Hepatocyte (in vitro differentiated cells): ENCODE results near the gene MBTPS1. TPM values are rescaled to one million over a fixed set of nuclear protein-coding genes. Genes with fewer than 3 reads are reported as not detected.

Experiments
- DNase-seq: peaks from one replicate; pipeline ENCODE4 v3.0.0-alpha.2; 2016; ENCODE audit warnings: low spot score
- H2AFZ ChIP-seq: fragments of 200-600 bp; sonication (generic); 2 replicates; pipeline ENCODE4 v1.6.0; 2016; ENCODE audit warnings: antibody characterized with exemption, mild to moderate bottlenecking
- H3K27ac ChIP-seq: fragments of 200-600 bp; sonication (generic); 2 replicates; pipeline ENCODE4 v1.5.1; 2016; ENCODE audit warnings: mild to moderate bottlenecking
- H3K27me3 ChIP-seq: fragments of 200-600 bp; sonication (generic); 2 replicates; pipeline ENCODE4 v1.6.1; 2016
- H3K36me3 ChIP-seq: fragments of 200-600 bp; sonication (generic); replicated peaks from 2 replicates; pipeline ENCODE4 v1.5.1; 2016; ENCODE audit warnings: low read depth; ENCODE audit not compliant: insufficient read depth
- H3K4me1 ChIP-seq: fragments of 200-600 bp; sonication (generic); 2 replicates; pipeline ENCODE4 v1.5.1; 2016; ENCODE audit warnings: mild to moderate bottlenecking, moderate library complexity; ENCODE audit not compliant: insufficient read depth
- H3K4me2 ChIP-seq: fragments of 200-600 bp; sonication (generic); 2 replicates; pipeline ENCODE4 v1.6.0; 2016
- H3K4me3 ChIP-seq: fragments of 200-600 bp; sonication (generic); 2 replicates; pipeline ENCODE4 v1.5.1; 2016; ENCODE audit warnings: mild to moderate bottlenecking
- H3K79me2 ChIP-seq: fragments of 200-600 bp; sonication (generic); 2 replicates; pipeline ENCODE4 v1.6.0; 2017; ENCODE audit warnings: mild to moderate bottlenecking
- H3K9me2 ChIP-seq: fragments of 200-600 bp; sonication (generic); replicated peaks from 2 replicates; pipeline ENCODE4 v1.6.0; 2017; ENCODE audit warnings: mild to moderate bottlenecking; ENCODE audit not compliant: insufficient read depth
- H3K9me3 ChIP-seq: fragments of 200-600 bp; sonication (generic); 2 replicates; pipeline ENCODE4 v1.5.1; 2016; ENCODE audit warnings: low read depth, mild to moderate bottlenecking
- H4K20me1 ChIP-seq: fragments of 200-600 bp; sonication (generic); 2 replicates; pipeline ENCODE4 v1.6.0; 2016; ENCODE audit warnings: mild to moderate bottlenecking; ENCODE audit not compliant: insufficient read depth, poor library complexity, severe bottlenecking
- CTCF ChIP-seq: fragments of 200-600 bp; sonication (generic); IDR thresholded peaks from 2 replicates; pipeline ENCODE4 v1.5.1; 2016; ENCODE audit warnings: antibody characterized with exemption, mild to moderate bottlenecking; ENCODE audit not compliant: poor library complexity
- EZH2 ChIP-seq: fragments of 200-600 bp; sonication (generic); IDR thresholded peaks from 2 replicates; pipeline ENCODE4 v1.6.1; 2016; ENCODE audit warnings: antibody characterized with exemption, mild to moderate bottlenecking, borderline replicate concordance
- EZH2phosphoT487 ChIP-seq: fragments of 200-600 bp; sonication (generic); IDR thresholded peaks from one replicate; pipeline ENCODE4 v1.6.1; 2018; ENCODE audit warnings: antibody characterized with exemption, mild to moderate bottlenecking, low read depth, moderate library complexity; ENCODE audit not compliant: unreplicated experiment, severe bottlenecking
- WGBS: methylation state at CpG from one replicate; pipeline ENCODE4 v1.1.6; 2016; ENCODE audit warnings: low lambda C conversion rate; ENCODE audit errors: missing lambda C conversion rate; 5-methylcytosine and 5-hydroxymethylcytosine counted together
- polyA plus RNA-seq: library from polyadenylated mRNA; unstranded; fragments of >200 nt; fragmentation: Nextera tagmentation; extraction: Ambion mirVana; gene quantifications from 2 replicates; pipeline ENCODE4 v1.2.1, GENCODE V29; 2016
- total RNA-seq: library from RNA; depleted of rRNA; stranded (reverse); fragments of >200 nt; gene quantifications from 2 replicates; pipeline ENCODE4 v1.2.3, GENCODE V29; 2014

MBTPS1 gene
- total and polyA plus RNA-seq, 2 experiments from 2014 or later: 65.9 to 76.8 TPM

DNA sequence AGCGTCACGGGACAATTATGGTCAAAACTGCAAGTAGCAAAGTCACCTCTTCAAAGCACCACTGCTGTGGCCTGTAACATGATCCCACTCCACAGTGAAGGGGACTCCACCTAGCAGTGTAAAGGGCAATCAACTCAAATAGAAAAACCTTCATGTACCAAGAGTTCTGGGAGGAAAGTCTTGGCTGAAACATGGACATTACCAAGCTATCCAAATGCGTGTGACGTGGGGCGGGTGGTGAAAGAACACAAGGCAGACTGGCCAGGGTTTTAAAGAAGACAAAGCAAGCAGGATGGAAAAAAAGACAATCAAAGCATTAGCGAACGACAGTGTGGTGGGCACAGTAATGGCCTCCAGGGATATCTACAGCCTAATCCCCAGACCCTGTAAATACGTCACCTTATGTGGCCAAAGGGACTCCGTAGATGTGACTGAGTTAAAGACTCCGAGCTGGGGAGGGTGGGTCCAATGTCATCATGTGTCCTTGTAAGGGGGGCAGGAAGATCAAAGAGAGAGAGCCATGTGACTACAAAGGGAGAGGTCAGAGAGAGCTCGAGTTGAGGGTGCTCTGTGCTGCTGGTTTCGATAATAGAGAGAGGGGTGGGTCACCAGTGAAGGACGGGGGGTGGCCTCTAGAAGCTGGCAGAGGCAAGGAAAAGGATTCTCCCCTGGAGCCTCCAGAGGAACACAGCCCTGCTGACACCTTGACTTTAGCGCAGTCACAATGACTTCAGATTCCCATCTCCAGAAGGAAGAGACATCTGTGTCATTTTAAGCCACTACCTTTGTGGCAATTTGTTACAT is 22.3 kb upstream of the MBTPS1 start:
- H3K27me3 ChIP-seq: no peaks in the 10 kb centered on the region
- peak; percentile 67 for DNase-seq
- no peak overlapping the region for H2AFZ ChIP-seq
- H3K9me2 ChIP-seq: no peaks in the 10 kb centered on the region
- no peak overlapping the region for H3K4me3 ChIP-seq
- H3K4me1 ChIP-seq: peaks cover 18% of the 10 kb centered on the region
- H3K27ac ChIP-seq: peak overlapping the region; percentile 90
- H3K4me2 ChIP-seq: peak overlapping the region; percentile 32
- peaks cover 3% of the 10 kb centered on the region for H4K20me1 ChIP-seq
- no peaks in the 10 kb centered on the region for H3K36me3 ChIP-seq
- peaks cover 94% of the 10 kb centered on the region for H3K79me2 ChIP-seq
- no peak for TF ChIP-seq EZH2
- no peak for TF ChIP-seq EZH2phosphoT487
- TF ChIP-seq CTCF: no peak
- 38% methylated on average over 14 of the region's 14 CpGs for WGBS
- H3K9me3 ChIP-seq: no peaks in the 10 kb centered on the region

- H3K79me2 ChIP-seq: peaks cover 93% of the 10 kb centered on the region
- no peaks in the 10 kb centered on the region for H3K27me3 ChIP-seq
- H3K36me3 ChIP-seq: no peaks in the 10 kb centered on the region
- H3K9me2 ChIP-seq: no peaks in the 10 kb centered on the region
- H3K4me2 ChIP-seq: peak overlapping the region; percentile 32
- H4K20me1 ChIP-seq: peaks cover 3% of the 10 kb centered on the region
- H3K9me3 ChIP-seq: no peaks in the 10 kb centered on the region
- H2AFZ ChIP-seq: no peak overlapping the region
- DNase-seq: no peak
- peaks cover 13% of the 10 kb centered on the region for H3K4me1 ChIP-seq
- no peak overlapping the region for H3K4me3 ChIP-seq
- TF ChIP-seq EZH2phosphoT487 (no peak), CTCF (no peak), EZH2 (no peak)
- H3K27ac ChIP-seq: peak overlapping the region; percentile 90
- WGBS: 55% methylated on average over 2 of the region's 2 CpGs
Measured at GRCh38 chr16:84138500-84138823, 21.7 kb upstream of the MBTPS1 start.

- H3K36me3 ChIP-seq: no peaks in the 10 kb centered on the region
- no peak overlapping the region for H2AFZ ChIP-seq
- no peaks in the 10 kb centered on the region for H3K9me3 ChIP-seq
- H3K4me1 ChIP-seq: peaks cover 10% of the 10 kb centered on the region
- 83% methylated on average over 7 of the region's 7 CpGs for WGBS
- no peaks in the 10 kb centered on the region for H3K9me2 ChIP-seq
- no peaks in the 10 kb centered on the region for H3K27me3 ChIP-seq
- peaks cover 90% of the 10 kb centered on the region for H3K79me2 ChIP-seq
- H3K4me3 ChIP-seq: no peak overlapping the region
- DNase-seq: no peak
- H4K20me1 ChIP-seq: peaks cover 3% of the 10 kb centered on the region
- H3K27ac ChIP-seq: peak overlapping the region; percentile 90
- TF ChIP-seq CTCF (no peak), EZH2 (no peak), EZH2phosphoT487 (no peak)
- H3K4me2 ChIP-seq: no peak overlapping the region
Measured at GRCh38 chr16:84137769-84138357, 21.1 kb upstream of the MBTPS1 start.
